HG02943 (cell line): ENCODE data around the gene ATE1.
"Not testable (repeated sequence)": the region's sequence is repeated elsewhere in the genome, so short reads cannot be mapped to it uniquely, and the experiment has no call there.

Source experiments
- ATAC-seq: cut with Tn5 transposase; IDR thresholded peaks from one replicate; pipeline ENCODE4 v1.9.1; 2021; ENCODE audit warnings: mild to moderate bottlenecking, low read depth, moderate library complexity; ENCODE audit not compliant: unreplicated experiment

ATE1 gene

GRCh38 chr10:121708728-121709674 is 218.8 kb downstream of the ATE1 start:
- no peak for ATAC-seq

GRCh38 chr10:121702351-121703320 is 225.2 kb downstream of the ATE1 start:
- ATAC-seq: no peak

- ATAC-seq: no peak
Measured at GRCh38 chr10:121700416-121700815, 227.4 kb downstream of the ATE1 start.

- not testable (repeated sequence) for ATAC-seq
Measured at GRCh38 chr10:121699703-121700102, 228.1 kb downstream of the ATE1 start.

GRCh38 chr10:121698902-121699301 is 228.9 kb downstream of the ATE1 start:
- no peak for ATAC-seq

GRCh38 chr10:121698336-121698735 is 229.5 kb downstream of the ATE1 start:
- ATAC-seq: no peak

- no peak for ATAC-seq
Measured at GRCh38 chr10:121696854-121697253, 231.0 kb downstream of the ATE1 start.

- ATAC-seq: no peak
Measured at GRCh38 chr10:121695731-121696464, 231.9 kb downstream of the ATE1 start.

GRCh38 chr10:121694966-121695643 is 232.7 kb downstream of the ATE1 start:
- no peak for ATAC-seq

GRCh38 chr10:121694327-121694965 is 233.4 kb downstream of the ATE1 start:
- ATAC-seq: no peak

GRCh38 chr10:121692626-121693025 is 235.2 kb downstream of the ATE1 start:
- no peak for ATAC-seq

- ATAC-seq: no peak
Measured at GRCh38 chr10:121690970-121691369, 236.9 kb downstream of the ATE1 start.
